ENCODE data around the gene PGD.
A peak's percentile ranks its signal among the peaks of the same experiment; 100 is the strongest.

Gene PGD

GRCh38 chr1:10398734-10399443 is at the start of gene PGD:
Gene PGD, plus strand, starts transcription at chr1:10399064. Its CDS starts 54 bp downstream, at chr1:10399118.
- no peak for TF ChIP-seq CTCF (IDR thresholded peaks at IDR 0.05; ENCODE audit: low read depth, low read length, missing control alignments)
- in situ Hi-C loops (cut with HindIII; ENCODE audit: low sequenced_read_pairs), result no loop called here
- peak within 1 kb of the TSS; percentile 91 for H3K4me3 ChIP-seq (ENCODE audit: low read depth, low read length)
- DNase-seq (ENCODE audit: low read depth), result peak; percentile 95

- no peak overlapping the region for H3K4me3 ChIP-seq (ENCODE audit: low read depth, low read length)
- DNase-seq (ENCODE audit: low read depth), result no peak
- no peak for TF ChIP-seq CTCF (IDR thresholded peaks at IDR 0.05; ENCODE audit: low read depth, low read length, missing control alignments)
- in situ Hi-C loops (cut with HindIII; ENCODE audit: low sequenced_read_pairs), result no loop called here
These were observed 45.6 kb upstream of the PGD start for GRCh38 chr1:10353282-10353681.

- in situ Hi-C loops (cut with HindIII; ENCODE audit: low sequenced_read_pairs), result no loop called here
- H3K4me3 ChIP-seq (ENCODE audit: low read depth, low read length), result no peak overlapping the region
- TF ChIP-seq CTCF (IDR thresholded peaks at IDR 0.05; ENCODE audit: low read depth, low read length, missing control alignments), result no peak
- no peak for DNase-seq (ENCODE audit: low read depth)
These were observed 45.2 kb upstream of the PGD start for GRCh38 chr1:10353693-10354092.

GRCh38 chr1:10360045-10360444 is 38.8 kb upstream of the PGD start:
- no peak for TF ChIP-seq CTCF (IDR thresholded peaks at IDR 0.05; ENCODE audit: low read depth, low read length, missing control alignments)
- in situ Hi-C loops (cut with HindIII; ENCODE audit: low sequenced_read_pairs), result no loop called here
- H3K4me3 ChIP-seq (ENCODE audit: low read depth, low read length), result no peak overlapping the region
- no peak for DNase-seq (ENCODE audit: low read depth)

- no peak for DNase-seq (ENCODE audit: low read depth)
- TF ChIP-seq CTCF (IDR thresholded peaks at IDR 0.05; ENCODE audit: low read depth, low read length, missing control alignments), result no peak
- no peak overlapping the region for H3K4me3 ChIP-seq (ENCODE audit: low read depth, low read length)
- in situ Hi-C loops (cut with HindIII; ENCODE audit: low sequenced_read_pairs), result no loop called here
These were observed 37.3 kb upstream of the PGD start for GRCh38 chr1:10361515-10361914.

GRCh38 chr1:10368194-10368593 is 30.7 kb upstream of the PGD start:
- H3K4me3 ChIP-seq (ENCODE audit: low read depth, low read length), result no peak overlapping the region
- in situ Hi-C loops (cut with HindIII; ENCODE audit: low sequenced_read_pairs), result no loop called here
- no peak for TF ChIP-seq CTCF (IDR thresholded peaks at IDR 0.05; ENCODE audit: low read depth, low read length, missing control alignments)
- no peak for DNase-seq (ENCODE audit: low read depth)
